Spleen (tissue), 7 donors: ENCODE data around the gene SPATA32.

Source experiments
- POLR2A ChIP-seq, 3 donors: fragments of 450-650 bp; IDR thresholded peaks; one replicate each; pipeline ENCODE4 v1.5.1; 2017; ENCODE audit warnings: antibody characterized with exemption in 3 of 3, mild to moderate bottlenecking in 1 of 3
- POLR2AphosphoS5 ChIP-seq, 3 donors: sonication (generic); formaldehyde crosslinking; IDR thresholded peaks; one replicate each; pipeline ENCODE4 v1.5.1; 2017; ENCODE audit warnings: antibody characterized with exemption in 3 of 3
- TF ChIP-seq, protein P1 (sequence below), 11 experiments: fragments of 200-600 bp in 7 of 11; fragments of 450-650 bp in 4 of 11; sonication (generic) in 4 of 11; IDR thresholded peaks in 8 of 11; conservative IDR thresholded peaks in 3 of 11; 1 replicate in 7 of 11; 2 replicates in 4 of 11; pipeline versions ENCODE4 v1.4.0 to v1.8.0; 2016 to 2021; ENCODE audit warnings: antibody characterized with exemption in 11 of 11, inconsistent platforms in 4 of 11, mild to moderate bottlenecking in 1 of 11
- donor health status: DM: no; HTN: no; CAD: no; lungs with moderate emphysema.
- donor health status: DM: no; HTN: no; CAD: no.
- donor health status: DM: no; HTN: no; CAD: no.

DNA sequence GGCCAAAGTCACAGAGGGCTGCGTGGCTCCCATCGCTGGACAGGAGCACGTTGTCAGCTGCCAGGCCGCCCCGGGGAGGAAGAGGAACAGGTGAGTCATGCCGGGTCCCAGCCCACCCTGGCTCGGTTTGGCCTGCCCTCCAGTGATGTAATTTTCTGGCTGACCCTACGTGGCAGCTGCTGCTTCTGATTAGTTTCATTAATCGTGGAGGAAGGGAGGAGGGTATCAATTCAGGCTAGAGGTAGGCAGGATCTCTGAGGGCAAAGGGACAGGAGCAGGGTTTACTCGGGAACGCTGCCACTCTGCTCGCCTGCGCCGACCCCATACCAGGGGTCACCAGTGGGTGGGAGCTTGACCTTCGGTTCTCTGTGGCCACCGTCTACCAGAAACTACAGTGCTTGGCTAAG lies 11.7 kb upstream of the SPATA32 start:
- TF ChIP-seq, protein P1, sequence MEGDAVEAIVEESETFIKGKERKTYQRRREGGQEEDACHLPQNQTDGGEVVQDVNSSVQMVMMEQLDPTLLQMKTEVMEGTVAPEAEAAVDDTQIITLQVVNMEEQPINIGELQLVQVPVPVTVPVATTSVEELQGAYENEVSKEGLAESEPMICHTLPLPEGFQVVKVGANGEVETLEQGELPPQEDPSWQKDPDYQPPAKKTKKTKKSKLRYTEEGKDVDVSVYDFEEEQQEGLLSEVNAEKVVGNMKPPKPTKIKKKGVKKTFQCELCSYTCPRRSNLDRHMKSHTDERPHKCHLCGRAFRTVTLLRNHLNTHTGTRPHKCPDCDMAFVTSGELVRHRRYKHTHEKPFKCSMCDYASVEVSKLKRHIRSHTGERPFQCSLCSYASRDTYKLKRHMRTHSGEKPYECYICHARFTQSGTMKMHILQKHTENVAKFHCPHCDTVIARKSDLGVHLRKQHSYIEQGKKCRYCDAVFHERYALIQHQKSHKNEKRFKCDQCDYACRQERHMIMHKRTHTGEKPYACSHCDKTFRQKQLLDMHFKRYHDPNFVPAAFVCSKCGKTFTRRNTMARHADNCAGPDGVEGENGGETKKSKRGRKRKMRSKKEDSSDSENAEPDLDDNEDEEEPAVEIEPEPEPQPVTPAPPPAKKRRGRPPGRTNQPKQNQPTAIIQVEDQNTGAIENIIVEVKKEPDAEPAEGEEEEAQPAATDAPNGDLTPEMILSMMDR (IDR thresholded peaks at IDR 0.05 in 8 of 11, conservative IDR thresholded peaks at IDR 0.05 in 3 of 11) = no peak
- TF ChIP-seq POLR2AphosphoS5 (IDR thresholded peaks at IDR 0.05) = peak in 2 of 3 donors; percentile 19 to 21
- TF ChIP-seq POLR2A (IDR thresholded peaks at IDR 0.05) = no peak
